IPS-20b (cell line): ENCODE measurements around the gene CLN3.
"Not testable (repeated sequence)": the region's sequence is repeated elsewhere in the genome, so short reads cannot be mapped to it uniquely, and the experiment has no call there.

Experiments used
- H3K27ac ChIP-seq: one replicate; pipeline ENCODE4 v1.5.1; 2013; ENCODE audit warnings: low read length
- H3K27me3 ChIP-seq: 2 replicates; pipeline ENCODE4 v1.6.1; 2013; ENCODE audit warnings: mild to moderate bottlenecking, low read length, inconsistent platforms; ENCODE audit not compliant: insufficient read depth
- H3K36me3 ChIP-seq: 2 replicates; pipeline ENCODE4 v1.6.1; 2013; ENCODE audit warnings: low read depth, mild to moderate bottlenecking, inconsistent platforms, low read length, moderate library complexity; ENCODE audit not compliant: insufficient read depth
- H3K4me1 ChIP-seq: 2 replicates; pipeline ENCODE4 v1.6.1; 2013; ENCODE audit warnings: mild to moderate bottlenecking, control low read depth, inconsistent platforms, low read length, moderate library complexity; ENCODE audit not compliant: insufficient read depth
- H3K4me3 ChIP-seq: 2 replicates; pipeline ENCODE4 v1.5.1; 2013; ENCODE audit warnings: mild to moderate bottlenecking, low read length, inconsistent platforms
- H3K9ac ChIP-seq: 2 replicates; pipeline ENCODE4 v1.6.1; 2013; ENCODE audit warnings: low read depth, mild to moderate bottlenecking, inconsistent platforms, low read length, moderate library complexity
- H3K9me3 ChIP-seq: 2 replicates; pipeline ENCODE4 v1.6.1; 2013; ENCODE audit warnings: mild to moderate bottlenecking, low read depth, low read length, inconsistent platforms; ENCODE audit not compliant: insufficient read depth

CLN3 gene

DNA sequence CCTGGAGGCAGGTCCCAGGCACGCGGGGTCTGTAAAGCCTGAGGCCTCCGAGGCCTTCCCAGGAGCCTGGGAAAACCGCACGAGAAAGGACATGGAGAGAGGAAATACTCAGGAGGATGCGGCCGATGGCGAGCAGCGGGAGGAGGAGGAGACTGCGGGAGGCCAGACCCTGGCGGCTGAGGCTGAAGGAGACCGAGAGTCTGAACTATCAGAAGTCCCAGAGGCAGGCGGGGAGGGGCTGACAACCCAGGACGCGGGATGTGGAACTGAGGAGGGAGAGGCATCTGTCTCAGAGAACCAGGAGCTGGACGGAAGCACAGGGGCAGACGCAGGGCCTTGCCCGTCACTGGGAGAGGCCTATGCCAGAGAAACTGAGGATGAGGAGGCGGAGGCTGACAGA, 5.0 kb upstream of the CLN3 start:
- H3K9me3 ChIP-seq, result no peaks in the 10 kb centered on the region
- H3K36me3 ChIP-seq, result no peaks in the 10 kb centered on the region
- H3K4me1 ChIP-seq, result no peaks in the 10 kb centered on the region
- H3K4me3 ChIP-seq, result no peak overlapping the region
- H3K9ac ChIP-seq, result no peak overlapping the region
- no peaks in the 10 kb centered on the region for H3K27me3 ChIP-seq
- H3K27ac ChIP-seq, result no peak overlapping the region

DNA sequence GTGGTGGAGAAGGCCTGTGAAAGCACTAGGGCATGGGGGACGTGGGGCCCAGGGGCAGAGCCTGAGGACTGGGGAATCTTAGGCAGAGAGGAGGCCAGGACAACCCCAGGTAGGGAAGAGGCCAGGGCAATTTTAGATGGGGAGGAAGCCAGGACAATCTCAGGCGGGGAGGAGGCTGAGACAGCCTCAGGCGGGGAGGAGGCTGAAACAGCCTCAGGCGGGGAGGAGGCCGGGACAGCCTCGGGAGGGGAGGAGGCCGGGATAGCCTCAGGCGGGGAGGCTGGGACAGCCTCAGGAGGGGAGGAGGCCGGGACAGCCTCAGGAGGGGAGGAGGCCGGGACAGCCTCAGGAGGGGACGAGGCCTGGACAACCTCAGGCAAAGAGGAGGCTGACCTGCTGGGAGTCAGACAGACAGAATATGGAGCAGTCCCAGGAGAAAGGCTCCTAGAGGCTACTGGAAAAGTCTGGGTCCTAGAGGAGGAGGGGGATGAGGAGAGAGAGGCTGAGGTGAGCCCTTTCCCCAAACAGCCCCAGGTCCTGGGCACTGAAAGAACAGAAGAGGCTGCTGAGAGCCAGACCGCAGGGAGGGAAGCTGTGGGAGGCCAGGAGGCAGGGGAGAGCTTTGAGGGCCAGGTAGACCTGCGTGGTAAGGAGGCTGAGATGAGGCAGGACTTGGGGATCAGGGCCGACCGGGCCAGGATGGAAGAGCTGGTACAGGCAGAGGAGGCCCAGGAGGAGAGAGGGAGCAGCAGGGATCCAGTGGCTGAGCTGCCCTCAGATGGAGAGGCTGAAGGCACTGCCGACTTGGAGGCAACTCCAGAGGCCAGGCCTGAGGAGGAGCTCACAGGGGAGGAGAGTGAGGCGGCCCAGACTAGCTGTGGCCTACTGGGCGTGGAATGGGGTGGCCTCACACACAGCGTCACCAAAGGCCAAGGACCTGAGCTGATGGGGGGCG, 4.2 kb upstream of the CLN3 start:
- no peaks in the 10 kb centered on the region for H3K27me3 ChIP-seq
- H3K9ac ChIP-seq, result no peak overlapping the region
- H3K9me3 ChIP-seq, result no peaks in the 10 kb centered on the region
- H3K4me1 ChIP-seq, result no peaks in the 10 kb centered on the region
- no peaks in the 10 kb centered on the region for H3K36me3 ChIP-seq
- no peak overlapping the region for H3K27ac ChIP-seq
- no peak overlapping the region for H3K4me3 ChIP-seq

DNA sequence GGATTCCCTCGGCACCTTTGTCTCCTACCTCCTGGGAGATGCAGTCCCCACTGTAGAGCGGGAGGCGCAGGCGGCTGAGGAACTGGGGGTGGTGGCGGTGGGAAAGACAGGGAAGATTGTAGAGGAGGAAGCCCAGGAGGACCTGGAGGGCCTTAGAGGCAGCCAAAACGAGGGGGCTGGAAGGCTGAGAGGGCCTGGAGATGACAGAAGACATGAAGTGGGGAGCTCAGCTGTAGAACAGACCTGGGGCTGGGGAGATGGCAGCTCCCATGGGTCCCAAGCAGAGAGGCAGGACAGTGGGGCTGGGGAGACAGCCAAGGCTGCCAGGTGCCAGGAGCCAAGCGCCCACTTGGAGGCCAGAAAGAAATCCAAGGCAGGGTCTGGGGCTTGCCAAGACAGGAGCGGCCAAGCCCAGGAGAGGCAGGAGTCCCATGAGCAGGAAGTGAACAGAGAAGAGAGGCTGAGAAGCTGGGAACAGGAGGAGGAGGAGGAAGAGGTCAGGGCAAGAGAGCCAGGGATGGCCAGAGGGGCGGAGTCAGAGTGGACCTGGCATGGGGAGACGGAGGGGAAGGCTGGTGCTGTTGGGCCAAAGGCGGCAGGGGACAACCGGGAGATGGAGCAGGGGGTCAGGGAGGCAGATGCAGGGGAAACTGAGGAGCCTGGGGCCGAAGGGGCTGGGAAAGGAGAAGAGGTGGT, 3.4 kb upstream of the CLN3 start:
- Histone ChIP-seq H3K4me1 (no peaks in the 10 kb centered on the region), H3K4me3 (no peak overlapping the region), H3K27me3 (no peaks in the 10 kb centered on the region), H3K9me3 (no peaks in the 10 kb centered on the region), H3K27ac (no peak overlapping the region), H3K9ac (no peak overlapping the region), H3K36me3 (no peaks in the 10 kb centered on the region)

DNA sequence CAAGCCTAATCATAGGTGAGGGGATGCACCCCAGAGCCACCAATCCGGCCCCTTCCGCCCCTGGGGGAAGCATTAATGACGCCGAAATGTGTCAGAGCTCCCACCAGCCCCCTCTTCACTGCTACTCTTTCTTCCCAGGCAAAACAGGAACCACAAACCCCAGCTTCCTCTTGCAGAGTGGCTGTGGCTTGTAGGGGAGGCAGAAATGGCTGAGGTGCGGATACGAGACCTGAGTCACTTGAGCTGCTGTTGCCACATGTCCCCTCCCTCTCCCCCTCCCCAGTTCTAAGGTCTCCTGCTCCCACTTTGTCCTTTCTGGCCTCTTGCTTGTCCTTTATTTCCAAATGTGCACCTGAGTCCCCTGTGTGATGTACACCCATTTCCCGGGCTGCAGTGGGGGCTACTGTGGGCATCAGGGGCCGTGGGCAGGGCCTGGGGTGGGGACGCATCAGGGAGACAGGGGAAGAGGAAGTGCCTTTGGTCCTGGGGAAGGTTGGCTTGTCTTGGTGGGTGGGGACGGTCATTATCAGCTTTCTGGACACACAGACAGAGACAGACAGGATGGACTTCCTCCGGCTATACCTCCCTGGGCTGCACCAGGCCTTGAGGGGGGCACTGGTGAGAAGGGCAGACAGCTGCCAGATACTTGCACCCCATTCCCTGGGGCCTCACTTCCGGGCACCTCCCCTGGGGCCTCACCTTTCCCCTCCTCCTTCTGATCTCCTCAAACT, 2.4 kb upstream of the CLN3 start, which contains the start of gene APOBR:
Gene APOBR, plus strand, starts transcription at position 523 of the 731 bp plus-strand sequence. Its CDS starts 39 bp downstream, at position 562.
- no peak within 1 kb of the TSS for H3K9ac ChIP-seq

DNA sequence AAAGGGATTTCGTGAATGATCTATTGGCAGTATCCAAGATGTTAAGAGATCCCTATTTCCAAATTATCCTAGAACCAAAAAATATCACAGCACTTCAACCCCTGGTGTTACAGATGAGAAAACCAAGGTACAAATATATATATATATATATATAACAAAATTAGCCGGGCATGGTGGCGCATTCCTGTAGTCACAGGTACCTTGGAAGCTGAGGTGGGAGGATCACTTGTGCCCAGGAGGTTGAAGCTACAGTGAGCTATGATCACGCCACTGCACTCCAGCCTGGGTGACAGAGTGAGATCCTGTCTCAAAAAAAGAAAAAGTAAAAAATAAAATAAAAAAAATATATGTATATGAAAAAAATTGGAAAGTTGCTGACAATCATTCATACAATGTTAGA, 637 bp upstream of the CLN3 start:
- H3K4me3 ChIP-seq, result peak overlapping the region; percentile 93
- no peaks in the 10 kb centered on the region for H3K9me3 ChIP-seq
- no peaks in the 10 kb centered on the region for H3K4me1 ChIP-seq
- no peaks in the 10 kb centered on the region for H3K27me3 ChIP-seq
- no peak overlapping the region for H3K27ac ChIP-seq
- H3K36me3 ChIP-seq, result peaks cover 8% of the 10 kb centered on the region
- peak overlapping the region; percentile 99; the same call in 1 of the 2 replicates for H3K9ac ChIP-seq

More for the DNA sequence above, 2.4 kb upstream of the CLN3 start, which contains the start of gene APOBR:
- H3K27ac ChIP-seq, result no peak within 1 kb of the TSS
- no peaks in the 10 kb centered on the region for H3K27me3 ChIP-seq
- H3K36me3 ChIP-seq, result no peaks in the 10 kb centered on the region
- H3K4me3 ChIP-seq, result no peak within 1 kb of the TSS
- H3K9me3 ChIP-seq, result no peaks in the 10 kb centered on the region
- H3K4me1 ChIP-seq, result no peaks in the 10 kb centered on the region

DNA sequence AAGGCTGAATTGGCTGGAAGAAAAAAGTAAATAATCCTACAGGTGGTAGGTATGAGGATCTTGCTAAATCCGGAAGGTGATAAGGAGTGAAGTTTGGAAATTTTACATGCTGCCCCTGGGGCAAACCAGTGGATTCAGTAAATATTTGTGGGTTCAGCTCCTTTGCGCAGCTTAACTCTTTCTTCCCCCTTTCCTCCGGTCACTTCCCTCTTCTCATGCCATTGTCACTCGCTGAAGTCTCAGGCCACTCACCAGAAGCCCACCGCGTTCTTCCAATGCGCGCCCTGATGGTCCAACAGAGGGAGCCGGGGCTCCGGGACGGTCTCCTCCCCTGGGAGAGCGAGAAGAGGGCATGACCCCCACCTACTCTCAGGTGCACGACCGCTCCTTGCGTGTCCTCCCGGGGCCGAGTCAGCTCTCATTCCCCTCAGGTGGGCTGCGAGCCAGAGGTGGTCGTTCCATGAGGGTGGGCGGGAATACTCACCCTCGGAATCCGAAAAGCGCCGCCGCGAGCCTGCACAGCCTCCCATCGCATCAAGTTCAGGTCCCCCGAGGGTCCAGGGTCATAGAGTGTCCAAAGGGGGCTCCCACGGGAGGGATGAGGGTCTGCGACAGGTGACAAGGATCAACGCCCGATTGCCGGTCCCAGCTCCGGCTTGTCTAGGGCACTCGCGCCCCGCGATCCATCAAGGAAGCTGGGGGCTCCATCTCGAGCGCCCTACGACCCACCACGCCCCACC, 474 bp downstream of the CLN3 start:
- no peak overlapping the region for H3K27ac ChIP-seq
- H3K9ac ChIP-seq, result peak overlapping the region; percentile 99; the same call in 1 of the 2 replicates
- H3K4me1 ChIP-seq, result no peaks in the 10 kb centered on the region
- no peaks in the 10 kb centered on the region for H3K27me3 ChIP-seq
- H3K9me3 ChIP-seq, result no peaks in the 10 kb centered on the region
- peaks cover 10% of the 10 kb centered on the region for H3K36me3 ChIP-seq
- peak overlapping the region; percentile 93 for H3K4me3 ChIP-seq

DNA sequence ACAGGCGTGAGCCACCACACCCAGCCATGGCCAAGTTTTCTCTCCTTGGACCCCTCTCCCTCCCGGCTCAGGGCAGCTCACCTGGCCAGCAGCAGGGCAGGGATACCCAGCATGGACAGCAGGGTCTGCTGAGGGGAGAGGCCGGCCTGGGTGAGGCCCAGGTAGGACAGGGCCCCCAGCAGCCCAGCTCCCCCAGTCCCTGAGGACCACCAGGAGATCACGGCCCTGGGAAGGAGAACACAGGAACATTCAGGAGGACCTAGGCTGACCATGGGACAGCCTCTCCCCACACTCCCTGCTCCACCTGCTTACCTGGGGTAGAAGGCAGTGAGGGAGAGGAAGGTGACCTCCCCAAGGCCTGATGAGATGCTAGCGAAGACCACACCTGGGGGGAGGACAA, 5.6 kb downstream of the CLN3 start:
- peaks cover 18% of the 10 kb centered on the region for H3K36me3 ChIP-seq
- H3K27me3 ChIP-seq, result no peaks in the 10 kb centered on the region

DNA sequence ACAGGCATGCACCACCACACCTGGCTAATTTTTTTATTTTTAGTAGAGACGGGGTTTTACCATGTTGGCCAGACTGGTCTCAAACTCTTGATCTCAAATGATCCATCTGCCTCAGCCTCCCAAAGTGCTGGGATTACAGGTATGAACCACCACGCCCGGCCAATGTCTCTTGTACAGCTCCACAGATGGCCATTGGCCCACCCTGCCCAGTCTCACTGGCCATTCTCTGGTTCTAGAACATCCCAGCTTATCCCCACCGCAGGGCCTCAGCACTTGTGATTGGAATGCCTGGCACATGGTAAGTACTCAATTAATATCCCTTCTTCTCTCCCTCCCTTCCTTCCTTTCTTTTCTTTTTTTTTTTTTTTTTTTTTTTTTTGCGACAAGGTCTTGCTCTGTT, 8.5 kb downstream of the CLN3 start:
- H3K4me1 ChIP-seq, H3K9ac ChIP-seq, H3K27me3 ChIP-seq, H3K27ac ChIP-seq, H3K9me3 ChIP-seq, H3K4me3 ChIP-seq: not testable (repeated sequence)
- peaks cover 19% of the 10 kb centered on the region for H3K36me3 ChIP-seq

More for the DNA sequence above, 5.6 kb downstream of the CLN3 start:
- Histone ChIP-seq H3K27ac (no peak overlapping the region), H3K9ac (no peak overlapping the region), H3K9me3 (no peaks in the 10 kb centered on the region), H3K4me1 (no peaks in the 10 kb centered on the region), H3K4me3 (no peak overlapping the region)

DNA sequence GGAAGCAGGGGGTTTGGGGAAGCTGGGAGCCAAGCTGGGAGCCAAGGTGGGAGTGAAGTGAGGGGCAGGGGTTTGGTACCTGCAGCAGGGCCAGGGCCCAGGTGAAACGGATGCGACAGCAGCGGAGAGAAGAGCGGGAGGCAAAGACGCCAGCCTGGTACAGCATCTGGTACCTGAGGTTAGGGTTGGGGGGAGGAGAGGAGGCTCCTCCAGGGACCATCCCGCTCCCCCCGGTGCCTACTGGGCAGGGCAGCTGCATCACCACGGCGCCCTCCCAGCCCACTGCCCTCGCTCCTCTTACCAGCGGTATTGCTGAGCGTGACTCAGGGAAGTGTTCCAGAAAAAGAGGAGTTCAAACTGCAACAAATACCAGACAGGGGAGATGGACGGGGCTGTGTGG, 9.8 kb downstream of the CLN3 start:
- H3K9ac ChIP-seq, result no peak overlapping the region
- no peaks in the 10 kb centered on the region for H3K27me3 ChIP-seq
- H3K36me3 ChIP-seq, result peaks cover 24% of the 10 kb centered on the region
- H3K27ac ChIP-seq, result no peak overlapping the region
- no peaks in the 10 kb centered on the region for H3K9me3 ChIP-seq
- no peaks in the 10 kb centered on the region for H3K4me1 ChIP-seq
- no peak overlapping the region for H3K4me3 ChIP-seq

DNA sequence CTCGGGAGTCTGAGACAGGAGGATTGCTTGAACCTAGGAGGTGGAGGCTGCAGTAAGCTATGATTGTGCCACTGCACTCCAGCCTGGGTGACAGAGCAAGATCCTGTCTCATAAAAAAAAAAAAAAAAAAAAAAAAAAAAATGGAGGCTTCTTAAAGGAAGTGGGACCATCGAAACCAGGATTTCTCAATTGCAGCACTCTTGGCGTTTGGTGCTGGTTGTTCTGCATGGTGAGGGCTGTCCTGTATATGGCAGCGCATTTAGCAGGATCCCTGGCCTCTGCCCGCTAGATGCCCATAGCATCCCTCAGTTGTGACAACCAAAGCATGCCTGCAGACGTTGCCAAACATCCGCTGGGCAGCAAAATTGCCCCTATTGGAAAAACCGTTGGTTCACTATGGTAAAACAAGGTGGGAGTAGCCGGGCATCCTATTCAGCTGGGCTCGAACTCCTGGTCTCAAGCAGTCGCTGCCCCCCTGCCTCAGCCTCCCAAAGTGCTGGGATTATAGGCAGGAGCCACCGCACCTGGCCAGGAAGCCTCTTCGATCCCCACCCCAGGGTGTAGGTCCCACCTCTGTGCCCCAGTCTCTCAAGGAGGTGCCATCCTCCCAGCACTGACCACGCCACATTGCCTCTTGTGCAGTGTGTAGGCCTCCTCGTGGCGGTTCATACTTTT, 13.2 kb downstream of the CLN3 start:
- Histone ChIP-seq H3K27ac (no peak overlapping the region), H3K4me3 (no peak overlapping the region), H3K27me3 (no peaks in the 10 kb centered on the region), H3K4me1 (no peaks in the 10 kb centered on the region), H3K9ac (no peak overlapping the region), H3K36me3 (peaks cover 24% of the 10 kb centered on the region), H3K9me3 (no peaks in the 10 kb centered on the region)
